ENCODE measurements around the gene B4GALT5. TPM values are rescaled to one million over a fixed set of nuclear protein-coding genes. Genes with fewer than 3 reads are reported as not detected.
A peak's percentile ranks its signal among the peaks of the same experiment; 100 is the strongest.

B4GALT5 gene
- total and polyA plus RNA-seq, 7 donors, result 32.0 to 284 (median 75.3) TPM

DNA sequence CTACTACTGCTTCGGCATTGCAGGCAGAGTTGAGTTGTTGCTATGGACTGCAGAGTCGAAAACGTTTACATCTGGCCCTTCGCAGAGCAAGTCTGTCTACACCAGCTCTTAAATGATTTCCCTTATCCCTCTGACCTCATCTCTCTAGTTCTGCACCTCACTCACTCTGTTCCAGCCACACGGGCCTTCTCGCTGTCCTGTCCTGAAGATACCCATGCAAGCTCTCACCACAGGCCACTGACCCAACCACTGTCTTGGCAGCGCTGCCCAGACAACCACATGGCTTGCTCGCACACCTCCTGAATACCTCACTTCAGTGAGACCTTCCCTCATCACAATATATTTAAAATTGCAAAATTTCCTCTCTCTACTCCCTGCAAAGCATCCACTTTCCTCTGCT, 31.4 kb downstream of the B4GALT5 start:
- DNase-seq, result no peak
- TF ChIP-seq, protein P1, sequence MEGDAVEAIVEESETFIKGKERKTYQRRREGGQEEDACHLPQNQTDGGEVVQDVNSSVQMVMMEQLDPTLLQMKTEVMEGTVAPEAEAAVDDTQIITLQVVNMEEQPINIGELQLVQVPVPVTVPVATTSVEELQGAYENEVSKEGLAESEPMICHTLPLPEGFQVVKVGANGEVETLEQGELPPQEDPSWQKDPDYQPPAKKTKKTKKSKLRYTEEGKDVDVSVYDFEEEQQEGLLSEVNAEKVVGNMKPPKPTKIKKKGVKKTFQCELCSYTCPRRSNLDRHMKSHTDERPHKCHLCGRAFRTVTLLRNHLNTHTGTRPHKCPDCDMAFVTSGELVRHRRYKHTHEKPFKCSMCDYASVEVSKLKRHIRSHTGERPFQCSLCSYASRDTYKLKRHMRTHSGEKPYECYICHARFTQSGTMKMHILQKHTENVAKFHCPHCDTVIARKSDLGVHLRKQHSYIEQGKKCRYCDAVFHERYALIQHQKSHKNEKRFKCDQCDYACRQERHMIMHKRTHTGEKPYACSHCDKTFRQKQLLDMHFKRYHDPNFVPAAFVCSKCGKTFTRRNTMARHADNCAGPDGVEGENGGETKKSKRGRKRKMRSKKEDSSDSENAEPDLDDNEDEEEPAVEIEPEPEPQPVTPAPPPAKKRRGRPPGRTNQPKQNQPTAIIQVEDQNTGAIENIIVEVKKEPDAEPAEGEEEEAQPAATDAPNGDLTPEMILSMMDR (IDR thresholded peaks at IDR 0.05), result no peak
- H3K36me3 ChIP-seq (ENCODE audit: insufficient read depth in 1 of 2, low read depth in 1 of 2), result peaks cover 0 to 6% of the 10 kb centered on the region in 2 donors
- no peaks in the 10 kb centered on the region for H3K9me3 ChIP-seq
- peak in 2 of 4 donors; percentile 17 to 28 for ATAC-seq
- H3K4me3 ChIP-seq, result no peak overlapping the region
- peak overlapping the region; percentile 91 for H3K27ac ChIP-seq
- intact Hi-C loops (cut with DNase I), result no loop called here
- no peaks in the 10 kb centered on the region for H3K27me3 ChIP-seq (ENCODE audit: insufficient read depth in 3 of 3, low read length in 2 of 3)
- WGBS, 3 donors, result 76 to 85% (median 78%) methylated on average over 8 of the region's 8 CpGs
- H3K4me1 ChIP-seq, result peaks cover 78% of the 10 kb centered on the region

DNA sequence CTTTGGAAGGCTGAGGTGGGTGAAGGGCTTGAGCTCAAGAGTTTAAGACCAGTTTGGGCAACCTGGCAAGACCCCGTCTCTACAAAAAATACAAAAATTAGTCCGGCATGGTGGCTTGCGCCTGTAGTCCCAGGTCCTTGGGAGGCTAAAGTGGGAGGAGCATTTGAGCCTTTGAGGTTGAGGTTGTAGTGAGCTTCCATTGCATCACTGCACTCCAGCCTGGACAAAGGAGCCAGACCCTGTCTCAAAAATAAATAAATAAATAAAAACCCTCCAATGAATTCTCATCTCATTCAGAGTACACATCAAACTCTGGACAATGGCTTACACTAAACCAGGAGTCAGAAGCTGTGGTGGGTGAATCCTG, 31.8 kb downstream of the B4GALT5 start:
- H3K27me3 ChIP-seq (ENCODE audit: insufficient read depth in 3 of 3, low read length in 2 of 3), result no peaks in the 10 kb centered on the region
- TF ChIP-seq, protein P1 (IDR thresholded peaks at IDR 0.05), result no peak
- H3K4me3 ChIP-seq, result no peak overlapping the region
- WGBS, 3 donors, result 96 to 97% (median 97%) methylated on average over 3 of the region's 3 CpGs
- intact Hi-C loops (cut with DNase I), result no loop called here
- peak overlapping the region; percentile 91 for H3K27ac ChIP-seq
- no peak for ATAC-seq
- peaks cover 78% of the 10 kb centered on the region for H3K4me1 ChIP-seq
- DNase-seq, result no peak
- H3K9me3 ChIP-seq, result no peaks in the 10 kb centered on the region
- H3K36me3 ChIP-seq (ENCODE audit: insufficient read depth in 1 of 2, low read depth in 1 of 2), result peaks cover 0 to 6% of the 10 kb centered on the region in 2 donors

- Histone ChIP-seq H3K36me3 (ENCODE audit: insufficient read depth in 1 of 2, low read depth in 1 of 2) (peaks cover 0 to 6% of the 10 kb centered on the region in 2 donors), H3K27ac (peak overlapping the region; percentile 91), H3K4me3 (no peak overlapping the region), H3K27me3 (ENCODE audit: insufficient read depth in 3 of 3, low read length in 2 of 3) (no peaks in the 10 kb centered on the region), H3K9me3 (no peaks in the 10 kb centered on the region), H3K4me1 (peaks cover 78% of the 10 kb centered on the region)
- DNase-seq (no peak), ATAC-seq (no peak)
- intact Hi-C loops (cut with DNase I), result no loop called here
- 44 to 67% (median 44%) methylated on average over 6 of the region's 6 CpGs for WGBS, 3 donors
- TF ChIP-seq, protein P1 (IDR thresholded peaks at IDR 0.05), result no peak
Measured at GRCh38 chr20:49680484-49680883, 33.2 kb downstream of the B4GALT5 start.

DNA sequence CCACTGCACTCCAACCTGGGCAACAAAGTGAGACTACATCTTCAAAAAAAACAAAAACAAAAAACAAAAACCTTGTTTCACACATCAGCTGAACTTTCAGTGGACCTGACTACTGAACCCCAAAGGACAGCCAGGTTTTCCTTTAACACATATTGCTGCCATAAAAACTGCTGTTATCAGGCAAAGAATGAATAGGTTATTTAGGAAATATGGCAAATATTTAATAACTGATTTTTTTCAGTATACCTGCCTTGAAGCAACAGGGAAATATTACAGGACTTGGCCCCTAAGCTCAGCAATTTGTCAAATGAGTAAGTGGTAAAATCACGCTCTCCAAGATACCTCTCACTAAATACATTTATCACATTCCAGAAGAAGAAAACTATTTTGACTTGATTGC, 34.0 kb downstream of the B4GALT5 start:
- TF ChIP-seq, protein P1 (IDR thresholded peaks at IDR 0.05), result no peak
- DNase-seq (no peak), ATAC-seq (no peak)
- Histone ChIP-seq H3K4me1 (peaks cover 78% of the 10 kb centered on the region), H3K36me3 (ENCODE audit: insufficient read depth in 1 of 2, low read depth in 1 of 2) (peaks cover 0 to 6% of the 10 kb centered on the region in 2 donors), H3K9me3 (no peaks in the 10 kb centered on the region), H3K27ac (peak overlapping the region; percentile 91), H3K4me3 (no peak overlapping the region), H3K27me3 (ENCODE audit: insufficient read depth in 3 of 3, low read length in 2 of 3) (no peaks in the 10 kb centered on the region)
- 81 to 94% (median 83%) methylated on average over 1 of the region's 1 CpG for whole genome bisulfite sequencing, 3 donors
- intact Hi-C loops (cut with DNase I), result no loop called here

Measured in psoas muscle (tissue), 8 donors.